NB4 (cell line): ENCODE data around the gene ITGA6.

Experiments
- DNase-seq: peaks from one replicate; pipeline ENCODE4 v3.0.0; 2010; ENCODE audit warnings: low read depth
- H3K4me3 ChIP-seq: one replicate; pipeline ENCODE4 v1.5.1; 2011; ENCODE audit warnings: mild to moderate bottlenecking, low read depth, low read length, moderate library complexity
- MYC ChIP-seq: IDR thresholded peaks from 2 replicates; pipeline ENCODE4 v1.6.1; 2011; ENCODE audit warnings: low read depth, low read length
- POLR2A ChIP-seq: IDR thresholded peaks from 2 replicates; pipeline ENCODE4 v1.6.1; 2011; ENCODE audit warnings: mild to moderate bottlenecking; ENCODE audit not compliant: insufficient read length; ENCODE audit errors: extremely low read depth
- TF ChIP-seq, protein P1 (sequence below): IDR thresholded peaks from one replicate; pipeline ENCODE4 v1.5.1; 2012; ENCODE audit warnings: low read depth, low read length
- TF ChIP-seq, protein P2 (sequence below): IDR thresholded peaks from 2 replicates; pipeline ENCODE4 v1.6.1; 2011; ENCODE audit warnings: low read depth, low read length

ITGA6 gene

DNA sequence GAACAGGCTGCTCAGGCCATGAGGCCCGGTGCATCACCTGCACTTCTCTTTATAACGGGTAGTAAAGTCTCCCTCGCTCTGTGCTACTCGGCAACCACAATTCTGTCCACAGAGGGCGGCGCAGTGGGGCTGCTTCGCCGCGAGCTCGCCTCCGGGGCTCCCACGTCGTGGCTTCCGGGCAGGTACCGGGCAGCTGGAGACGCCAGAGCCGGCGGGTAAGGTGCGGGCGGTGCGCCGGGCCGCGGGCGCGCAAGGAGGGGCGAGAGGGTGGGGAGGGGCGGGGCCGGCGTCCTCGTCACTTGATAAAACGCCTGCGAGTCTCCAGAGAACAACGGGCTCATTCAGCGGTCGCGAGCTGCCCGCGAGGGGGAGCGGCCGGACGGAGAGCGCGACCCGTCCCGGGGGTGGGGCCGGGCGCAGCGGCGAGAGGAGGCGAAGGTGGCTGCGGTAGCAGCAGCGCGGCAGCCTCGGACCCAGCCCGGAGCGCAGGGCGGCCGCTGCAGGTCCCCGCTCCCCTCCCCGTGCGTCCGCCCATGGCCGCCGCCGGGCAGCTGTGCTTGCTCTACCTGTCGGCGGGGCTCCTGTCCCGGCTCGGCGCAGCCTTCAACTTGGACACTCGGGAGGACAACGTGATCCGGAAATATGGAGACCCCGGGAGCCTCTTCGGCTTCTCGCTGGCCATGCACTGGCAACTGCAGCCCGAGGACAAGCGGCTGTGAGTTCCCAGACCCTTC lies at the start of gene ITGA6:
Gene ITGA6 (plus strand): TSS at position 331 of the 734 bp plus-strand sequence.
- TF ChIP-seq POLR2A (peak; percentile 51), MYC (peak; percentile 79)
- TF ChIP-seq, protein P1, sequence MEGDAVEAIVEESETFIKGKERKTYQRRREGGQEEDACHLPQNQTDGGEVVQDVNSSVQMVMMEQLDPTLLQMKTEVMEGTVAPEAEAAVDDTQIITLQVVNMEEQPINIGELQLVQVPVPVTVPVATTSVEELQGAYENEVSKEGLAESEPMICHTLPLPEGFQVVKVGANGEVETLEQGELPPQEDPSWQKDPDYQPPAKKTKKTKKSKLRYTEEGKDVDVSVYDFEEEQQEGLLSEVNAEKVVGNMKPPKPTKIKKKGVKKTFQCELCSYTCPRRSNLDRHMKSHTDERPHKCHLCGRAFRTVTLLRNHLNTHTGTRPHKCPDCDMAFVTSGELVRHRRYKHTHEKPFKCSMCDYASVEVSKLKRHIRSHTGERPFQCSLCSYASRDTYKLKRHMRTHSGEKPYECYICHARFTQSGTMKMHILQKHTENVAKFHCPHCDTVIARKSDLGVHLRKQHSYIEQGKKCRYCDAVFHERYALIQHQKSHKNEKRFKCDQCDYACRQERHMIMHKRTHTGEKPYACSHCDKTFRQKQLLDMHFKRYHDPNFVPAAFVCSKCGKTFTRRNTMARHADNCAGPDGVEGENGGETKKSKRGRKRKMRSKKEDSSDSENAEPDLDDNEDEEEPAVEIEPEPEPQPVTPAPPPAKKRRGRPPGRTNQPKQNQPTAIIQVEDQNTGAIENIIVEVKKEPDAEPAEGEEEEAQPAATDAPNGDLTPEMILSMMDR: no peak
- TF ChIP-seq, protein P2, sequence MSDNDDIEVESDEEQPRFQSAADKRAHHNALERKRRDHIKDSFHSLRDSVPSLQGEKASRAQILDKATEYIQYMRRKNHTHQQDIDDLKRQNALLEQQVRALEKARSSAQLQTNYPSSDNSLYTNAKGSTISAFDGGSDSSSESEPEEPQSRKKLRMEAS: no peak
- peak within 1 kb of the TSS; percentile 59 for H3K4me3 ChIP-seq
- peak; percentile 88 for DNase-seq

DNA sequence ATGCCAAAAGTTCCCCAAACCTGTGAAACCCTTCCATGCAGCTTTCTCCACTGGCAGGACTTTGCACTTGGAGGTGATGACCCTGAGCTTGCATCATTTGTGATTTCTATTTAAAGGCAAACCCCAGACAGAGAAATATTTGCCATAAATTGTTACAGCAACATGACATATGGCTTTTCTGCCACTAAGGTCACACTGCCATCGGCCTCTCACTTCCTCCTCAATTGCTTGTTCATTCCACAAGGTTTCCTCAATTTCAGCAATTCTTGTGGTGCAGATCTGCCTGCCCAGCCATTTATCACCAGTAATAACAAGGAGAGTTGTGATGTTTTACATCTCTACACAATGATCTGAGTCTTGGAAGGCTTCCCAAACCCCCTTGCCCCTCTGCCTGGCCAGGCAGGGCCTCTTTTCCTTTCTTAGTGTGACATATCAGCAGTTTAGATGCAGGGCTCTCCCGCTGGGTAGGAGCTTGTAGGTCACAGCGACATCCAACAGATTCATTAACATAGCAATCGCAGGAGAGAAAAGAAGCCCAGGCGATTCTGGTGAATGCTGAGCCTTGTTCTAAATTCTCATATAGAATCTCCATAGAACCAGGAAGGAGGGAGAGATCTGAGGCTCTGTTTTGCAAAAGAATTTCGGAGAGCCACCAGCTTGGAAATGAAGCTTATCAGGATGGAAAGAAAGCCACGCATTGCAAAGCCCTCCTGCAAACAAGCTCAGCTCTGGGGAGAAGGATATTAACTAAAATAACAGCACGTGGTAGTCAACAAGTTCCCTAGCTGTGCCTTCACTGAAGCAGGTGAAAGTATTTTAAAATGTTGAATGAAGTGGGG lies 46.7 kb upstream of the ITGA6 start:
- TF ChIP-seq, protein P1: no peak
- TF ChIP-seq, protein P2: 0 out of 2 replicates have a peak, but pooled peaks have one; percentile 27
- TF ChIP-seq MYC: no peak
- DNase-seq: peak; percentile 79
- no peak overlapping the region for H3K4me3 ChIP-seq

DNA sequence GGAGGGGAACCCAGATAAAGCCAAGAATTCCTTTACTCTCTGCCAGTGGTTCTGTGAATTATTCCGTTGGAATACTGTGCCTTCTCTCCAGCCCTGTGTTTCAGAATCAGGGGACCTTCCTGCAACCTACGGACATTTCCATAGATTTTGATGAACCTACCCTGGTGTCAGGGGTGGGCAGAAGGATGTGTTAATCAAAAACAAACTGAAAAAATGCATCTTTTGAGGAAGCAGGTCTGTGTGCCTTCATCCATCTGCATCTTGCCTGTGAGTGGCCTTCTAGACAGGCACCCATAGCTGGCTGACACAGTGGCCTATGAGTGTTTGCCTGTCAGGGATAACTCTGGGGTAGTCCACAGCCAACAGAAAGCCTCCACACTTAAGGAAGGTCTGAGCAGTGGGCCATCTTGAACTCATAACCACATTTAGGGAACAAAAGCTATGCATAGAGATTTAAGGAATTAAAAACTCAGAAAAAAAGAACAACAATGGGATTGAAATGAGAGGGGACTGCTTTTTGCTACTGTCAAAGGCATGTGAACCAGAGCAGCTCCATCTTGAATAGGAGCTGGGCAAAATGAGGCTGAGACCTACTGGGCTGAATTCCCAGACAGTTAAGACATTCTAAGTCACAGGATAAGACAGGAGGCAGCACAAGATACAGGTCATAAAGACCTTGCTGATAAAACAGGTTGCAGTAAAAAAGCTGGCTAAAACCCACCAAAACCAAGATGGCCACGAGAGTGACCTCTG lies 45.9 kb upstream of the ITGA6 start:
- no peak overlapping the region for H3K4me3 ChIP-seq
- TF ChIP-seq POLR2A (no peak), MYC (no peak)
- TF ChIP-seq, protein P1: no peak
- TF ChIP-seq, protein P2: no peak
- no peak for DNase-seq

DNA sequence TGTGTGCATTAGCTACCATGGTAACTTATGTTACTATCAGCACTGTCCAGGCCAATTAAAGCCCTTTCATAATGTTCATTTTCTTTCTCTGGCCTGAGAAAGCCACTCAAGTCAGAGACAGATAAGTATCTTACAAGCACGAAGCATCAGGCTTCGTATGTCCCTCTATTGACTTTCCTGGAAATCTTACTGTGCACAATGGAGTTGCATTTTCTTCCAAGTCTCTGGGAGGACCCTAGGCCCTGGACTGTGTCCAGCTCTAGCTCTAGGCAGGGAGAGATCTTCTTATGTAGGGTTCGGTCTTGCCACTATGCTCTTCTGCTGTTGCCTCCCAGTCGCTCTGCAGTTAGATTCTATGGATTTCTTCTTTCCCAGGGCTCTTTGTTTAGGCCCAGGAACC lies 40.0 kb upstream of the ITGA6 start:
- no peak for TF ChIP-seq MYC
- TF ChIP-seq, protein P1: no peak
- no peak for TF ChIP-seq POLR2A
- TF ChIP-seq, protein P2: no peak
- no peak for DNase-seq
- no peak overlapping the region for H3K4me3 ChIP-seq

DNA sequence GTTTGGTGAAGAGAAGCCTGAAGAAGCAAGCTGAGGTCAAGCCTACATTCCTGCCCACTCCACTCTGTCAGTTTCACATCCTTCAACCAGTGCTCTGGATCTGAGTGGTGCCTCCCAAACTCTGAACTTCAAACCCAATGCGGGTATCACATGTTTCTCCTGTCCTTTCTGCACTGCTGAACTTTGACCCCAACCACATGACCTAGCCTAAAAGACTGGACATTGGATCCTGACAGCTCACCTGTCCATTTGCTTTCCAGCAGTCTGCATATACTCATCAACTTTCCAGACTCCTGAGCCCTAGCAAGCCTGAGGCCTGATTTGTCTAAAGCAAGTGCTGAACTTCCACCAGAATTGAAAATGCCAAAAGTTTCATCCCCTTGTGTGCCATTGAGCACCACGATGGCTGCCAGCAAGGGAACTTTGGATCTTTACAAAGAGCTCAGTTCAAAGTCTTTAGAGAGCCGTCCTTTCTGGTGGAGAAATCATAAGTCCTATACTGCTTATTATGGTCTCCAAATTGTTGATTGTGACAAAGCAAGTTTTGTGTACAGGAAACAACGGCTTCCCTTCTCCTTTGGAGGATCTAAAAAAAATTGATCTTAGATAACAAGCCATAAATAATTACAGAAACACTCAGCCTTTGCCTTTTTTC lies 37.6 kb upstream of the ITGA6 start:
- TF ChIP-seq, protein P2: no peak
- TF ChIP-seq POLR2A: no peak
- DNase-seq: no peak
- no peak overlapping the region for H3K4me3 ChIP-seq
